GM23338 (cell line): ENCODE measurements around the gene FARS2. TPM values are rescaled to one million over a fixed set of nuclear protein-coding genes. Genes with fewer than 3 reads are reported as not detected.

Experiments used
- ATAC-seq: fragments of 200-7000 bp; cut with Tn5 transposase; 3 replicates; pipeline ENCODE4 v1.9.1; 2020
- DNase-seq: peaks from one replicate; pipeline ENCODE4 v3.0.0-alpha.2; 2015; ENCODE audit warnings: low spot score
- H2AFZ ChIP-seq: fragments of 200-600 bp; sonication (generic); 2 replicates; pipeline ENCODE4 v1.8.0; 2016; ENCODE audit warnings: antibody characterized with exemption, mild to moderate bottlenecking, moderate library complexity
- H3F3A ChIP-seq: fragments of 200-600 bp; sonication (generic); replicated peaks from 2 replicates; pipeline ENCODE4 v1.8.0; 2017; ENCODE audit warnings: antibody characterized with exemption, mixed run types, low read depth
- H3K27ac ChIP-seq: fragments of 200-600 bp; sonication (generic); 2 replicates; pipeline ENCODE4 v1.6.1; 2016; ENCODE audit warnings: low read depth
- H3K27me3 ChIP-seq: fragments of 200-600 bp; sonication (generic); 2 replicates; pipeline ENCODE4 v1.8.0; 2016; ENCODE audit warnings: mild to moderate bottlenecking, mixed run types, moderate library complexity; ENCODE audit not compliant: insufficient read depth
- H3K36me3 ChIP-seq: fragments of 200-600 bp; sonication (generic); 2 replicates; pipeline ENCODE4 v1.8.0; 2016; ENCODE audit warnings: mild to moderate bottlenecking; ENCODE audit not compliant: insufficient read depth
- H3K4me1 ChIP-seq: fragments of 200-600 bp; sonication (generic); 2 replicates; pipeline ENCODE4 v1.8.0; 2016; ENCODE audit warnings: mild to moderate bottlenecking, moderate library complexity; ENCODE audit not compliant: insufficient read depth
- H3K4me2 ChIP-seq: fragments of 200-600 bp; sonication (generic); 2 replicates; pipeline ENCODE4 v1.7.1; 2017; ENCODE audit warnings: mixed run types
- H3K4me3 ChIP-seq: fragments of 200-600 bp; sonication (generic); 2 replicates; pipeline ENCODE4 v1.6.1; 2016; ENCODE audit warnings: mixed run types
- H3K79me2 ChIP-seq: fragments of 200-600 bp; sonication (generic); replicated peaks from 2 replicates; pipeline ENCODE4 v1.8.0; 2017; ENCODE audit warnings: mild to moderate bottlenecking; ENCODE audit not compliant: insufficient read depth
- H3K9me2 ChIP-seq: fragments of 200-600 bp; sonication (generic); 2 replicates; pipeline ENCODE4 v1.8.0; 2017; ENCODE audit not compliant: insufficient read depth
- H4K20me1 ChIP-seq: fragments of 200-600 bp; sonication (generic); replicated peaks from 2 replicates; pipeline ENCODE4 v1.8.0; 2017; ENCODE audit warnings: mild to moderate bottlenecking; ENCODE audit not compliant: insufficient read depth
- H3K27ac Mint-ChIP-seq: 2 replicates; pipeline ENCODE4 v1.8.0; 2020; ENCODE audit warnings: inconsistent platforms, mild to moderate bottlenecking, moderate library complexity, mixed read lengths
- H3K27me3 Mint-ChIP-seq: 3 replicates; pipeline ENCODE4 v1.8.0; 2022; ENCODE audit warnings: low read depth, mild to moderate bottlenecking, moderate library complexity, mixed read lengths, inconsistent platforms; ENCODE audit not compliant: insufficient read depth, poor library complexity
- H3K36me3 Mint-ChIP-seq: 3 replicates; pipeline ENCODE4 v1.8.0; 2021; ENCODE audit warnings: low read depth, mild to moderate bottlenecking, inconsistent platforms, moderate library complexity, mixed read lengths
- H3K4me1 Mint-ChIP-seq: 3 replicates; pipeline ENCODE4 v1.8.0; 2020; ENCODE audit warnings: mild to moderate bottlenecking, inconsistent platforms, mixed read lengths
- H3K4me3 Mint-ChIP-seq: 3 replicates; pipeline ENCODE4 v1.8.0; 2021; ENCODE audit warnings: moderate library complexity, mild to moderate bottlenecking, inconsistent platforms, mixed read lengths
- H3K9me3 Mint-ChIP-seq: 3 replicates; pipeline ENCODE4 v1.8.0; 2020; ENCODE audit warnings: moderate library complexity, mild to moderate bottlenecking, inconsistent platforms, mixed read lengths
- ETS1 ChIP-seq: IDR thresholded peaks from 2 replicates; pipeline ENCODE4 v1.6.1; 2016; ENCODE audit warnings: antibody characterized with exemption
- EZH2 ChIP-seq: fragments of 200-600 bp; sonication (generic); IDR thresholded peaks from one replicate; pipeline ENCODE4 v1.8.0; 2017; ENCODE audit warnings: antibody characterized with exemption, mild to moderate bottlenecking, low read depth; ENCODE audit not compliant: unreplicated experiment
- EZH2phosphoT487 ChIP-seq: fragments of 200-600 bp; sonication (generic); IDR thresholded peaks from one replicate; pipeline ENCODE4 v1.8.1; 2018; ENCODE audit warnings: antibody characterized with exemption; ENCODE audit not compliant: unreplicated experiment
- JUNB ChIP-seq: IDR thresholded peaks from one replicate; pipeline ENCODE4 v1.6.1; 2016; ENCODE audit warnings: antibody characterized with exemption; ENCODE audit not compliant: unreplicated experiment
- NANOG ChIP-seq: IDR thresholded peaks from 2 replicates; pipeline ENCODE4 v1.6.1; 2016; ENCODE audit warnings: antibody characterized with exemption, borderline replicate concordance
- POLR2AphosphoS5 ChIP-seq: IDR thresholded peaks from 2 replicates; pipeline ENCODE4 v1.6.1; 2016; ENCODE audit warnings: antibody characterized with exemption, low read depth
- REST ChIP-seq: IDR thresholded peaks from one replicate; pipeline ENCODE4 v1.6.1; 2018; ENCODE audit warnings: antibody characterized with exemption; ENCODE audit not compliant: unreplicated experiment
- ZNF114 ChIP-seq: fragments of 250-450 bp; sonication (Bioruptor Pico); IDR thresholded peaks from 2 replicates; pipeline ENCODE4 v1.5.0; 2020; ENCODE audit warnings: mild to moderate bottlenecking, moderate library complexity
- ZNF331 ChIP-seq: fragments of 250-450 bp; sonication (Bioruptor Pico); IDR thresholded peaks from 2 replicates; pipeline ENCODE4 v1.5.0; 2020; ENCODE audit warnings: low read depth, mild to moderate bottlenecking, moderate library complexity
- polyA plus RNA-seq: library from polyadenylated mRNA; unstranded; fragments of >200 nt; fragmentation: Nextera tagmentation; extraction: Ambion mirVana; gene quantifications from 2 replicates; pipeline ENCODE4 v1.2.1, GENCODE V29; 2016
- total RNA-seq: library from RNA; depleted of rRNA; stranded (reverse); fragments of >200 nt; shearing (Covaris generic); gene quantifications from 2 replicates; pipeline ENCODE4 v1.2.3, GENCODE V29; 2014
- TF ChIP-seq, protein P1 (sequence below): fragments of 250-450 bp; sonication (Bioruptor Pico); IDR thresholded peaks from 2 replicates; pipeline ENCODE4 v1.5.0; 2020; ENCODE audit warnings: mild to moderate bottlenecking, moderate library complexity

FARS2 gene
- total and polyA plus RNA-seq, 2 experiments from 2014 or later = 7.6 to 19.0 TPM

GRCh38 chr6:5524110-5524509, 262.8 kb downstream of the FARS2 start:
- H3K4me2 ChIP-seq = no peak overlapping the region
- Mint-ChIP-seq H3K9me3 (no peaks in the 10 kb centered on the region), H3K36me3 (no peaks in the 10 kb centered on the region), H3K27me3 (peaks cover 2% of the 10 kb centered on the region), H3K4me3 (no peak overlapping the region), H3K27ac (no peak overlapping the region), H3K4me1 (peaks cover 6% of the 10 kb centered on the region)
- H3F3A ChIP-seq = no peaks in the 10 kb centered on the region
- no peak overlapping the region for H3K27ac ChIP-seq
- H3K79me2 ChIP-seq = no peaks in the 10 kb centered on the region
- H3K36me3 ChIP-seq = no peaks in the 10 kb centered on the region
- no peak for DNase-seq
- H3K4me1 ChIP-seq = peaks cover 3% of the 10 kb centered on the region; the same call in 1 of the 2 replicates
- H4K20me1 ChIP-seq = no peaks in the 10 kb centered on the region
- H3K4me3 ChIP-seq = no peak overlapping the region
- no peaks in the 10 kb centered on the region for H3K9me2 ChIP-seq
- H3K27me3 ChIP-seq = no peaks in the 10 kb centered on the region
- ATAC-seq = no peak
- TF ChIP-seq ETS1 = no peak
- no peak for TF ChIP-seq ZNF331 (CRISPR knock-in tag)
- no peak for TF ChIP-seq JUNB
- no peak for TF ChIP-seq NANOG
- no peak for TF ChIP-seq ZNF114
- no peak for TF ChIP-seq POLR2AphosphoS5
- no peak for TF ChIP-seq EZH2phosphoT487
- no peak overlapping the region for H2AFZ ChIP-seq

DNA sequence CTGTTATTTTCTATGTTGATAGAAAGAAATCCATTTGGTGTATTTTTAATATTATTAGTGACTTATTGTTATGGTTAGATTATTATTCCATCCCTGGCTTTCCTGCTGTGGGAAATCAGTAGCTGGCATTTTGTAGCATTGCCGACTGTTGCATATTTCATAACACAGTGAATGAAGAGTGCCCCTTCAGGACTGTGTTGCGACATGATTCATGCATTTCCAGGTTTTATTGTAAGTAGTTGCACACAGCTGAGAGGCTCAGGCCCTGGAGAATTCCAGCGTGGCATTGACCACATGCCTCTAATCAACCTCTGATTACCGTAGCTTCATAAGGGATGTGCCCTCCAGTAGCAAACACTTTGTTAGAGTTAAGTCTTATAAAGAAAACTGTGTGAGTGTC, 263.9 kb downstream of the FARS2 start:
- Histone ChIP-seq H3K4me1 (peaks cover 12% of the 10 kb centered on the region), H3K27me3 (no peaks in the 10 kb centered on the region), H3K4me3 (no peak overlapping the region), H2AFZ (no peak overlapping the region), H3K9me2 (0 out of 2 replicates have a peak, but pooled peaks cover 4% of the 10 kb centered on the region), H3K27ac (no peak overlapping the region), H3K79me2 (no peaks in the 10 kb centered on the region), H3K4me2 (no peak overlapping the region), H4K20me1 (no peaks in the 10 kb centered on the region), H3F3A (no peaks in the 10 kb centered on the region), H3K36me3 (no peaks in the 10 kb centered on the region)
- DNase-seq (no peak), ATAC-seq (no peak)
- TF ChIP-seq POLR2AphosphoS5 (no peak), EZH2 (no peak), JUNB (no peak), NANOG (no peak), REST (no peak), ZNF331 (CRISPR knock-in tag) (no peak)
- TF ChIP-seq, protein P1, sequence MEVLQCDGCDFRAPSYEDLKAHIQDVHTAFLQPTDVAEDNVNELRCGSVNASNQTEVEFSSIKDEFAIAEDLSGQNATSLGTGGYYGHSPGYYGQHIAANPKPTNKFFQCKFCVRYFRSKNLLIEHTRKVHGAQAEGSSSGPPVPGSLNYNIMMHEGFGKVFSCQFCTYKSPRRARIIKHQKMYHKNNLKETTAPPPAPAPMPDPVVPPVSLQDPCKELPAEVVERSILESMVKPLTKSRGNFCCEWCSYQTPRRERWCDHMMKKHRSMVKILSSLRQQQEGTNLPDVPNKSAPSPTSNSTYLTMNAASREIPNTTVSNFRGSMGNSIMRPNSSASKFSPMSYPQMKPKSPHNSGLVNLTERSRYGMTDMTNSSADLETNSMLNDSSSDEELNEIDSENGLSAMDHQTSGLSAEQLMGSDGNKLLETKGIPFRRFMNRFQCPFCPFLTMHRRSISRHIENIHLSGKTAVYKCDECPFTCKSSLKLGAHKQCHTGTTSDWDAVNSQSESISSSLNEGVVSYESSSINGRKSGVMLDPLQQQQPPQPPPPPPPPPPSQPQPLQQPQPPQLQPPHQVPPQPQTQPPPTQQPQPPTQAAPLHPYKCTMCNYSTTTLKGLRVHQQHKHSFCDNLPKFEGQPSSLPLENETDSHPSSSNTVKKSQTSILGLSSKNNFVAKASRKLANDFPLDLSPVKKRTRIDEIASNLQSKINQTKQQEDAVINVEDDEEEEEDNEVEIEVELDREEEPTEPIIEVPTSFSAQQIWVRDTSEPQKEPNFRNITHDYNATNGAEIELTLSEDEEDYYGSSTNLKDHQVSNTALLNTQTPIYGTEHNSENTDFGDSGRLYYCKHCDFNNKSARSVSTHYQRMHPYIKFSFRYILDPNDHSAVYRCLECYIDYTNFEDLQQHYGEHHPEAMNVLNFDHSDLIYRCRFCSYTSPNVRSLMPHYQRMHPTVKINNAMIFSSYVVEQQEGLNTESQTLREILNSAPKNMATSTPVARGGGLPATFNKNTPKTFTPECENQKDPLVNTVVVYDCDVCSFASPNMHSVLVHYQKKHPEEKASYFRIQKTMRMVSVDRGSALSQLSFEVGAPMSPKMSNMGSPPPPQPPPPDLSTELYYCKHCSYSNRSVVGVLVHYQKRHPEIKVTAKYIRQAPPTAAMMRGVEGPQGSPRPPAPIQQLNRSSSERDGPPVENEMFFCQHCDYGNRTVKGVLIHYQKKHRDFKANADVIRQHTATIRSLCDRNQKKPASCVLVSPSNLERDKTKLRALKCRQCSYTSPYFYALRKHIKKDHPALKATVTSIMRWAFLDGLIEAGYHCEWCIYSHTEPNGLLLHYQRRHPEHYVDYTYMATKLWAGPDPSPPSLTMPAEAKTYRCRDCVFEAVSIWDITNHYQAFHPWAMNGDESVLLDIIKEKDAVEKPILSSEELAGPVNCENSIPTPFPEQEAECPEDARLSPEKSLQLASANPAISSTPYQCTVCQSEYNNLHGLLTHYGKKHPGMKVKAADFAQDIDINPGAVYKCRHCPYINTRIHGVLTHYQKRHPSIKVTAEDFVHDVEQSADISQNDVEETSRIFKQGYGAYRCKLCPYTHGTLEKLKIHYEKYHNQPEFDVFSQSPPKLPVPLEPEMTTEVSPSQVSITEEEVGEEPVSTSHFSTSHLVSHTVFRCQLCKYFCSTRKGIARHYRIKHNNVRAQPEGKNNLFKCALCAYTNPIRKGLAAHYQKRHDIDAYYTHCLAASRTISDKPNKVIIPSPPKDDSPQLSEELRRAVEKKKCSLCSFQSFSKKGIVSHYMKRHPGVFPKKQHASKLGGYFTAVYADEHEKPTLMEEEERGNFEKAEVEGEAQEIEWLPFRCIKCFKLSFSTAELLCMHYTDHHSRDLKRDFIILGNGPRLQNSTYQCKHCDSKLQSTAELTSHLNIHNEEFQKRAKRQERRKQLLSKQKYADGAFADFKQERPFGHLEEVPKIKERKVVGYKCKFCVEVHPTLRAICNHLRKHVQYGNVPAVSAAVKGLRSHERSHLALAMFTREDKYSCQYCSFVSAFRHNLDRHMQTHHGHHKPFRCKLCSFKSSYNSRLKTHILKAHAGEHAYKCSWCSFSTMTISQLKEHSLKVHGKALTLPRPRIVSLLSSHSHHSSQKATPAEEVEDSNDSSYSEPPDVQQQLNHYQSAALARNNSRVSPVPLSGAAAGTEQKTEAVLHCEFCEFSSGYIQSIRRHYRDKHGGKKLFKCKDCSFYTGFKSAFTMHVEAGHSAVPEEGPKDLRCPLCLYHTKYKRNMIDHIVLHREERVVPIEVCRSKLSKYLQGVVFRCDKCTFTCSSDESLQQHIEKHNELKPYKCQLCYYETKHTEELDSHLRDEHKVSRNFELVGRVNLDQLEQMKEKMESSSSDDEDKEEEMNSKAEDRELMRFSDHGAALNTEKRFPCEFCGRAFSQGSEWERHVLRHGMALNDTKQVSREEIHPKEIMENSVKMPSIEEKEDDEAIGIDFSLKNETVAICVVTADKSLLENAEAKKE = no peak
- no peak overlapping the region for H3K4me3 Mint-ChIP-seq
- H3K36me3 Mint-ChIP-seq = no peaks in the 10 kb centered on the region
- H3K27me3 Mint-ChIP-seq = peaks cover 2% of the 10 kb centered on the region
- no peaks in the 10 kb centered on the region for H3K9me3 Mint-ChIP-seq
- H3K4me1 Mint-ChIP-seq = peaks cover 14% of the 10 kb centered on the region
- H3K27ac Mint-ChIP-seq = no peak overlapping the region
